Superior temporal gyrus (tissue), 1 donor: Measurements from ENCODE around the gene PPP1R2B.
"Not testable (repeated sequence)": the region's sequence is repeated elsewhere in the genome, so short reads cannot be mapped to it uniquely, and the experiment has no call there.

Experiments used
- DNase-seq: peaks from one replicate; pipeline ENCODE4 v3.0.0-alpha.2; 2016; ENCODE audit errors: extremely low spot score

Gene PPP1R2B

DNA sequence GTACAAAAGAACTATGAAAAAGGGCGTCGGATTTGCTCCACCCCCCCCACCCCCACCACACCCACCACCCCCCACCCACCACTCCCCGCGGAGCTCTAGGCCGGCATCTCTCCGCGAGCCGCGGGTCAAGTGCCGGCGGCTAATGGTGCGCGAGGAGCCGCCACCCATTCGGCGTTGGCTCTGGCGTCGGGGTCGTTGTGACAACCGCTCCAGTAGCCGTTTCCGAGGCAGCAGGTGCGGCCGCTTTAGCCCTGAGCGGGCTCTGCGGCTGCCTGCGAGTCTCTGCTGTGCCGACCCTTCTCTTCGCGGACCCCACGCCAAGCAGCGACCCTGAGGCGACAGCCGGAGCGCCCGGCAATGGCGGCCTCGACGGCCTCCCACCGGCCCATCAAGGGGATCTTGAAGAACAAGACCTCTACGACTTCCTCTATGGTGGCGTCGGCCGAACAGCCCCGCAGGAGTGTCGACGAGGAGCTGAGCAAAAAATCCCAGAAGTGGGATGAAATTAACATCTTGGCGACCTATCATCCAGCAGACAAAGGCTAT, at the start of gene PPP1R2B:
Gene PPP1R2B, plus strand, starts transcription at position 90 of the 546 bp plus-strand sequence. Its CDS starts 268 bp downstream, at position 358.
- no peak for DNase-seq

DNA sequence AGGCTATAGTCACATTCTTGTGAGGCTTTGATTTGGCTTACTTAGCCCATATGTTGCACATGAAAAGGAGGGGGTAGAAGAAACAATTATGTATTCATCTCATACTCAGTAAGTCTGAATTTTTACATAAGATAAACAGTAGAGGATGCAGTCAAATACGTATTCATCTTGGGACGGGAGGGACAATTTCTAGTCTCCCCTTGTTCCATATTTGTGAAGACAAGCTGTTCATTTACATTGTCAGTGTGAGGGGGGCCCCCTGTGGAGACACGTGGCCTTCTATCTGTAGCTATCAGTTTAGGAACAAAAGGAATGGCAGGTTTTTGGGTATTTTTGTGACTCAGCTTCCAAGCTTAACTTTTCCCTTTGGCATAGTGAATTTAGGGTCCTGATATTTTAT, 49.2 kb upstream of the PPP1R2B start:
- DNase-seq: peak; percentile 44

DNA sequence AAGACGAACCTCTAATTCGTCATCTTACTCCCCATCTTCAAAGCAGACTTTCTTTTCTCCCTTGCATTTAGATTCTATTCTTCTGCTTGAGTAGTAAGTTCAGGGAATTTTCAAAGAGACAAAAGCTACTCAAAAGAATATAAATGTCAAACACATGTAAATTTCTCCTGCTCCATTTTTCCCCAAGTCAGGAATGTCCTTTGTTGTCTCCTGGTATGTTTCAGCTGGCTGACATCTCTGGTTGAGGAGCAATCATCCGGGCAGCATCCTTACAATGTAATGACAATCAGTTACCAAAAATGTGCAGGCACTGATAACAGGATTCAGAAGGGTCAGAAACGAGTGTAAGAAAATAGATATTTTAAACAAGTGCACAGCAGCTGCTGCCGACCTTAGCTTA, 47.6 kb upstream of the PPP1R2B start:
- DNase-seq: peak; percentile 7

DNA sequence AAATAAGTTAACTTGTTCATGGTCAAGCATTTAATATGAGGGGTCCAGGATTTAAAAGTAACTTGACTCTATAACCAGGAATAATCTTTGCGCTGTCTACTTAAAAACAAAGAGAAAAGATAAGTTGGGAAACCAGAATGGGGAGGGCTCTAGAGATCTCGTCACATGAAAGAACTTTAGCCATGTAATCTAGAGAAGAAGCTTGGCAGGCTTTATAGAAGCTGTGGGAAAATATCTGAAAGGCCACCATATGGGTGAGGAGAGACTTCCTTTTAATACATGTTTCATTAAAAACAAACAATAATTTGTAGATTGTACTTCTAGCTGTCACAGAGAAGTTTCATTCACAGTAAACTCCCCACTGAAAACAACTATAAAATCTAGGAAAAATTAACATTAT, 46.7 kb upstream of the PPP1R2B start:
- peak; percentile 4 for DNase-seq

DNA sequence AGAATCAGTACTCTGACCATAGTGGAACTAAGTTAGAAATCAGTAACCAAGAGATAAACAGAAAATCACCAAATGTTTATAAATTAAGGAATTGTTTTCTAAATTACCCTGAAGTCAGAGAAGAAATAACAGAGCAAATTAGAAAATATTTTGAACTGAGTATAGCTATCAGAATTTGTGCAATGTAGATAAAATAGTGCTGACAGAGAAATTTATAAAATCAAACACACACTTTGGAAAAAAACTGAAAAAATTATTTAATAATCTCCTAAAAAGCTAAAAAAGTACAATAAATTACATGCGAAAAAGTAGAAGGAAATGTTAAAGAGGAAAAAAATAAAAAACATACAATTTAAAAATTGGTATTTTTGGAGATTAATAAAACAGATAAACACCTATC, 37.1 kb upstream of the PPP1R2B start:
- DNase-seq: no peak

DNA sequence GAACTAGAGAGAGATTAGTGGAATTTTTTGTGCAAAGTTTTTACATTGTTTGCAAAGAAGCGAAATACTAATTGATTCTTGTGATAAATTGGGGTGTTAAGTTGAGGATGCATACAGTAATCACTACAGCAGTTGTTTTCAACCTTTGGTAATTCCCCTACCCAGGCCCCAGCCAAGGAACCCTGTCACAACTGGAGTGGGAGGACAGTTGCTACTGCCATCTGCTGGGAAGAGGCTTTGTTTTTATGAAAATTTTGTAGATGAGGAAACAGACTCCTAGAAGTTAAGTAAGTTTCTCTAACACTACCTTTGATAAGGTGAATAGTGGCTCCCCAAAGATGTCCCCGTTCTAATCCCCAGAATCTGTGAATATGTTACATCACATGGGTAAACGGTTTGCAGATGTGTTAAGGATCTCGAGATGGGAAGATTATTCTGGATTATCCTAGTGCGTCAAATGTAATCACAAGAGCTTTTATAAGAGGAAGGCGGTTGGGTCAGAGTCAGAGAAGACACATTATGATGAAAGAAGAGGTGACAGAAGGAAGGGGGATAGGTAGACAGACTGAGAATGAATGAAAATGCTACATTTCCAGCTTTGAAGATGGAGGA, 34.0 kb upstream of the PPP1R2B start:
- DNase-seq: peak; percentile 71

DNA sequence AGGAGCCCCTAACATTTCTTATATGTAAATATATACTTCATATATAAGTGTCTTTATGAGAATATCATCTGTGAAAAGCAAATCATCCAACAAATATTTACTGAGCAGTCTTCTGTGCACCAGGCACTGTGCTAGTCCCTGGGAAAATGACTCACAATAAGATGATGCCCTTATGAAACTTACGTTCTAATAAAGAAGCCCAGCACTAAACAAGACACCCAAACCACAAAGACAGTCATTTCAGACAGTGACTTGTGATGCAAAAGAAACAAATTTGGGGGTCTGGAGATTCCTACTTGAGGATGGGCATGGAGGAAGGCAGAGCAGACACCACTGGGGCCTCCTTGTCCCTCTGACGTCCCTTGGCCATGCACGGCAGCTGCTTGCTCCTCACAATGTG, 30.6 kb upstream of the PPP1R2B start:
- no peak for DNase-seq

DNA sequence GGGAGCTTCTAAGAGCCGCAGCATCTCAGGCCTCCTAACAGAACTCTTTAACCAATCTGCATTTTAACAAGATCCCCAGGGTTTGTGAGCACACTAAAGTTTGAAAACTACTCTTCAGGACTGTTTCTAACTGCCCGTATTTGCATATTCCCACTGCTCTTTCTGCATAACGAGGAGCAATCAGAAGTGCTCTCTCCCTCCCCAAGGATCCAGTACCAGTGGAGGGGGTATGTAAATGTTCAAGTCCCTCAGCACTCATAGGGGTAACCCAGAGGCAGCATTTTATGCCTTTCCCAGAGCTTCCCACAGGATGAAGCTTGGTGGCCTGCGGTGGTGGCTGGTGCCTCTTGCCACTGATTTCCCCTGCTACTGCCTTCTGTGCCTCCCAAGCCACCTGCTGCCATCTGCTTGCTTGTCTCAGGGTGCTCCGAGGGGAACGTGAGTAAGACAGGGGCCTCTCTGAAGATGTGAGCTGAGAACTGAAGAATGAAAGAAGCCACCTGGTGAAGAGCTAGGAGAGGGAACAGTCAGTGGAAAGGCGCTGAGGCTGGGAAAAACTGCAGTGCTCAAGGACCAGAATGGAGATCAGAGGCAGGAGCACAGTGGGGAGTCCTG, 30.0 kb upstream of the PPP1R2B start:
- DNase-seq: no peak

DNA sequence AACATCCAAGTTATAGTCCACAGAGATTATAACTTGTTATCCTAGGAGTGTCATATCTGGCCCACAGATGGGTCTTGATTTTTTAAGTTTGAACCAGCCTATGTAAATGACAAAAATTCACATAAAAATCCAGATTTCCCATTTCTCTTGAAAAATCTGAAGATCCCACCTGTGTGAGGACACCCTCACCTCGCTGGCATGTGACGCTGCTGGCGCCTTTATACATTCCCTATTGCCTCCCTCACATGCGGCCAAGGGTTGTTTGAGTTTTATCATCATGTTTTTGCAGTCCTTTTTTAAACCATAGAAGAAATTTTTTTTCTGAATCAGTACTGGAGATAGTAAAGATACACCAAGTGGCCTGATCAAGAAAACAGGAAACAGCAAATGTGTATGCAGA, 25.9 kb upstream of the PPP1R2B start:
- DNase-seq: no peak

DNA sequence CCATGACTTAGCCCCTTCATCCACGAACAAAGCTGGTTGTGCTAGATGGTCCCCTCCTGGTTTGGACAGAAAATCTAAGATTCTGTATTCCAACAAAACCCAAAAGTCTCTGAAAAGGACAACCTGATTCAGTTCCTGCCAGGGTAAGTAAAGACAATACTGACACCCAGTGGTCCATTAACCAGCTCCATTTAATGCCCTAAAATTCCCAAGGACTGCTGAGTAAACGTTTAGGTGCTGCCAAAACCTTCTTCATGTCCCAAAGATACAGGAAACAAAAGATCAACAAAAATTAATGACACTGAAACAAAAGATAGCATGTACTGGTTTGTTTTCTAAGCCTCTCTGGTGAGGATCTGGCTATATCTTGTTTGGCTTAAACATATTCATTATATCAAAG, 25.3 kb upstream of the PPP1R2B start:
- DNase-seq: peak; percentile 87

DNA sequence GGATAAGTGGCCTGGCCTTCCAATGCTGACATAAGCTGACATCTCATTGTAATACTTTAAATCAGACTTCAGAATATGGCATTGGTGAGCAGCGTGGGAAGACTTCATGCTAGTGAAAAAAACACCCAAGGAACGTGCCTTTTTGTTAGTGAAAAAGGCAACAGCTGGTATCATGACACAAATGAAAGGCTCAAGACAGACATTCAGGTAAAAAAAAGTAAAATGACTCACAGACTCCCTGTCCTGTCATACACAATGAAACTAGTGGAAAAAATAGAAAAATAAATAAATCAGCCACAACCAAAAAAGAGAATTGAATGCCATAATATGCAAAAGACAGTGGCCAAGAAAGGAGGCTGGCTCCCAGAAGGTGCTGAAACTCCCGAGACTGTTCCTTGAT, 24.4 kb upstream of the PPP1R2B start:
- no peak for DNase-seq

DNA sequence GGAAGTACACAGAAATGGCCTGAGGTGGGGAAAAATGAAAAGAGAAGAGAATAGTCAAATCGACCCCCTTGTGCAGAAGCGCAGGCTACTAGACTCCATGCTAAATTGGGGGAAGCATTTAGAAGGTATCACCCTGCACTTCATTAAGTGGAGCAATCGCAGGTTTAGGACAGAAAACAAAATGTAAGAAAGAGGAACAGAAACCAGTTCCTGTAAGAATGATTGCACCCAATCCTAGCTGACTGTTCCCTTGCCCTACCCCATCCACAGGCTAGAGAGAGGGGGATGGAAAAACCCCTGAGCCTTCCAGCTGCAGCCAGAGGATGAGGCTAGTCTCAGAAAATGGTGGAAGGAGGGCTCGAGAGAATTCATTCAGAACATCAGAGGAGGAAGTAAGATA, 23.9 kb upstream of the PPP1R2B start:
- no peak for DNase-seq

DNA sequence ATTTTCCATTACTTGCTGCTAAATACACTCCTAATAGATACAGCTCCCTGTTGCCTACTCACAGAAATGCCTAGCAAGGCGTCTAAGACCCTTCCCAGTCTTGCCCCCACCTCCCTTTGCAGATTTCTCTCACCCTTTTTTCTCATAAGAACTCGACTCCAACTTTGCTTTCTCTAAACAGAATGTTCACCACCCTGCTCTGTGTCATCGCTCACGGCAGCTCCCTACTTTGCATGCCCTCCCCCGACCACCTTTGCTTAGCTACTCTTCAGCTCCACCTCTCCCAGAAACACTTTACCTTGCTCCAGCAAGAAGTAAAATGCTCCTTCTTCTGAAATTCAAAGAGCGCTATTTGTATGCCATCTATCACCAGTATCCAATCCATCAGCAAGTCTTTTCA, 15.2 kb upstream of the PPP1R2B start:
- DNase-seq: no peak

DNA sequence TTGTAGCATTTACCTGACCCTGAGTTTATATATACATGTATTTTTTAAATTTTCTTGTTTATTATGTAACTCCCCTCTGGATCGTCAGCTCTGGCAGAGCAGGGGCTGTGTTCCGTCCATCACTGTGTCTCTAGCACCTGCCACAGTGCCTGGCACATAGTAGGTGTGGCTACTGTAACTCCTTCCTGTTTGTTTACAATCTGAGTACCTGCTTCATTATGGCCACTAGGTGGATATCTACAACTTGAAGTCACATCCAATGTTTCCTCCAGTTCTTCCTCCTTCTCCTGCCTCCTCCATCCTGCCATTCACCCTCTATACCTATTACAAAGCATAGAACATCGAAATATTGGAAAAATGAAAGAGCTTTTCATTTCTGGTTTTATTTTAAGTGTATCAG, 14.2 kb upstream of the PPP1R2B start:
- DNase-seq: no peak

DNA sequence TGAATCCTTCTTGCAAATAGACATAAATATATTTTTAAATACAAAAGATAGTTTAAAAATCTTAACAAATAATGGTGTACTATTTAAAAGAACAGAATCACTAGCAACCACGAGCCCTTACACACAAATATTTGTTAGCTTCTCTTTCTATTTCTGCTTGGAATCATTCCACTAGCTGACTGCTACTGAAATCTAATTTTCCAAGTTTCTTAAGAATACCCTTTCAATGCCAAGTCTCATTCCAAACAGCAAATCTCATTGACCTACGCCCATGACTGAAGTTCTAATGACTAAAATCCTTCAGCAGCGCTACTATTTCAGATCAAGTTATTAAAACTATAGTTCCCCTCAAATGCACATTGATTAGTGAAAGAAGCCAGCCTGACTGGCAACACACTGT, 13.2 kb upstream of the PPP1R2B start:
- DNase-seq: no peak

DNA sequence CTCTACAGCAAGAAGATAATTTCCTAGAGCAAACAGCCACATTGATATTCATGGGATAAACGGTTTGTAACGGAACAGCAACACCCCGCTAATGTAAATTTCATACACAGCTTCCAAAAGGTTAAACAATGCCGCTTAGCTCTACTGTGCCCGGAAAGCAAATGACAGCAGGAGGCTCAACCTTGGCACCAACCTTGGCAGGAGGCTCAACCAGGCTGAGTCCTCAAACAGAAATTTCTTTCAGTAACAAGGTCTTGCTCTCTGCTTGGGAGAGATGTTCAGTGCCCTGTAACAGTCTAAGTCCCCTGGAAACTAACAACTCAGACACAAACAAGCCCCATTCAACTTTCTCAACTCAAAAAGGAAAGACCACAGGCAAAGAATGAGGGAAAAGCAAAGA, 11.1 kb upstream of the PPP1R2B start:
- DNase-seq: no peak

DNA sequence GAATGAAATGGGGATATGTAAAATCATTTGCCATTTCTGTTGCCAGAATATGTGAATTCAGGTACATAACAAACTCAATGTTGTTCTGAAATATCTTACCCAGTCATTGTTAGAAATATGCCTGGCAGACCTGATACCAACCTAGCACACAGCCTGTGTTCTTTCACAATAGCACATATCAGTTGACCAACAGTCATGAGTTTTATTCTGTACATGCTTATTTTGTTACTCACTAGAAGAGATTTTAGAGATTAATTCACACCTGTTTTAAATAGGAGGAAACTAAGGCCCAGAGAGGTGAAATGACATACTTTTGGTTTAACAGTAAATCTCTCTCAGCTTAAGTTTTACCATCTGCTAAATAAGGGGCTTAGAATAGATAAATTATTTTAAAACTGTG, 8.4 kb upstream of the PPP1R2B start:
- DNase-seq: no peak

DNA sequence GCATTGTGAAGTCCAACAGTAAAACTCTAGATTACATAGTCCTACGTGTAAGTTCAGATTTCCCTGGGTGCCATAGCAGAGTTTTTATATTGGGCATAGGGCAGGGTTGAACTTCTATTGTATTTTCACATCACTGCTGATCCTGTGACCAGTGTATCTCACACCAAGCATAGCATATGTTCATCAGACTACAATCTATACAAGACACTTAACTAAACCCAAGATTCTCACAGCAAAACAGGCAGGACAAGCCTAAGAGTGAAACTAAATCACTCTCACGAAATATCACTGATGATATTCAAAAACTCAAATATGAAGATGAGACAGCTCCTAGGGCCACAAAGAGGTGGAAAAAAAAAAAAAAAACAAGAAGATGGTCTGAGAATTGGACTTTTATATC, 3.2 kb upstream of the PPP1R2B start:
- DNase-seq: no peak

DNA sequence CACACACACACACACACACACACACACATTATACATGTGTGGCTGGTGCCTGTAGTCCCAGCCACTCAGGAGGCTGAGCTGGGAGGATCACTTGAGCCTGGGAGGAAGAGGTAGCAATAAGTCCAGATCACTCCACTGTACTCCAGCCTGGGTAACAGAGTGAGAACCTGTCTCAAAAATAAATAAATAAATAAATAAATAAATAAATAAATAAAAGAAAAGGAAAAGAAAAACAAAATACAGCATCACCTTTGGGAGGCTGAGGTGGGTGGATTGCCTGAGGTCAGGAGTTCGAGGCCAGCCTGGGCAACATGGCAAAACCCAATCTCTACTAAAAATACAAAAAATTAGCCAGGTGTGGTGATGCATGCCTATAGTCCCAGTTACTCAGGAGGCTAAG, 1.6 kb upstream of the PPP1R2B start:
- not testable (repeated sequence) for DNase-seq

DNA sequence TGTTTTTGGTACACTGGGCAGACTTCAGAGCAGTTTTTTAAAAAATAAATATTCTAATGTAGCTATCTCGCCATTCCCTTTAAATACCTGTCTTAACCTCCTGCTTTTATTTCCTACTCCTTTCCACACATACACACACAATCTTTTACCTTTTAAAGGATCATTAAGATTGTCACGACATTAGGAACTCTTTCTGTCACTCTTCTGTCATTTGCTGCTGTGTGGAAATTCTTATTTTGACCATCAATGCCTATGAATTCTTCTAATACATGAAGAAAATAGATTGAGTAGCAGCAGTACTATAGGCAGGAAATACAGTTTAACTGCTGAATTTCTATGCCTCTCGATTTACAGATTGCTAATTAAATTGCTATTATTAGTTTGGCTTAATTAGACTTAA, 1.8 kb downstream of the PPP1R2B start:
- DNase-seq: no peak

DNA sequence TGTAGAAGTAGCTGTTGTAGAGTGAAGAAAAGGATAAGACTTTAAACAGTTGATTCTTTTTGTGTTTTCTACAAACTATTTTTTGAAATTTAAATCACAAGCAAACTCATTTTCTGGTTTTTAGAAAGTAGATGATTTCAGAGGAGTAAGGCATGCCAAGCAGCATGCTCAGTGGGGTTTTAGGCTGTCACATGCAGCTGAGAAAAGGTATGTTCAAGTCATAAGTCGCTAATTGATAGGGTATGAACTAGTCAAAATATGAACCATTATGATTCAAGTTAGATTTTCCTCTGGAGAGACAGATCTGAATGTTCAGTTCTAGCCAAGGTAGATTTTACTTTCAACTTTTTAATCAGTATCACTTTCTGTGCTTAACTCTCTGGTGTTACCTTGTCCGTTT, 3.0 kb downstream of the PPP1R2B start:
- DNase-seq: not testable (repeated sequence)

DNA sequence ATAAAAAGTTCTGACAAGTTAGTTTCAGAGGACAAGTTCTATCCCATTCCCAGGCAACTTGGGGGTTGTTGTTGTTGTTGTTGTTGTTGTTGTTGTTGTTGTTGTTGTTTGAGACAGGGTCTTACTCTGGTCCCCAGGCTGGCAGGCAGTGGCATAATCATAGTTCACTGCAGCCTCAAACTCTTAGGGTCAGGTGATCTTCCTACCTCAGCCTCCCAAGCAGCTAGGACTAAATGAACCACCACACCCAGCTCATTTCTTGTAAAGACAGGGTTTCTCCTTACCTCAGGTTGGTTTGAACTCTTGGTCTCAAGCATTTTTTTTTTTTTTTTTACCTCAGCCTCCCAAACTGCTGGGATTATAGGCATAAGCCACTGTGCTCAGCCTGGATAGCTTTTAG, 15.3 kb downstream of the PPP1R2B start:
- no peak for DNase-seq

DNA sequence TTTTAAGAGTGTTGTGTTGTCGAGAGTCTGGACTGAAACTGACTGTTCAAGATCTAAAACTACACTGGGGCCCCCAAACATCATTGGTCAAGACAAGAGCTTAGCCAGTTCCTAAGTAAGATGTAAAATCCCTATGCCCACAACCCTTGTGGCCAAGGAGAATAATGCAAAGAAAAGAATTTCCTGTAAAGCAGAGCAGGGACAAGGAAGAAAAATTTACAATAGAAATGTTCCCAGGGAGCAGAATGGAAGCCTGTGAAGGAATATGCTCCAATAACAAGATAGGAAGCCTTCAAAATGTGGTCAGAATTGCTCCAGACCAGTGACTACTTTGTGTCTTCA, 20.4 kb downstream of the PPP1R2B start:
- no peak for DNase-seq

DNA sequence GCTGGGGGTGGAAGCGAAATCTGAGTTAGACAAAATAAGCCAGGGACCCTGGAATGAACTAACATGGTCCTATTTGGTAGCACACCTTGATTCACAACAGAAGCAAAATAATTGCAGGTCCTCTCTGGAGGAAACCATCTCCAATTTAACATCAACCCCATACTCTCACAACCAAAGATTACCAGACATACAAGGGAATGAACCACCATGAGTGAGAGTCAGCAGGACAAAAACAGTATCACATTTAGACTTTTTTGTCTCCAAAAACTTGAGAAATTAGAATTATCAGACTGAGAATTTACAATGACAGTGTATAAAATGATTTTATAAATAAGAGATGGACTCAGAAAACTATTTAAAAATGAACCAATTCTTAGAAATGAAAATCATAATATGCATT, 21.1 kb downstream of the PPP1R2B start:
- DNase-seq: no peak
